MM.1S (cell line): ENCODE measurements around the gene TSHZ2.

Source experiments
- DNase-seq: peaks from one replicate; pipeline ENCODE4 v3.0.0-alpha.2; 2015
- H2AFZ ChIP-seq: fragments of 300-600 bp; sonication (generic); 2 replicates; pipeline ENCODE4 v1.6.0; 2016; ENCODE audit warnings: antibody characterized with exemption, low read length
- H3F3A ChIP-seq: fragments of 300-600 bp; sonication (generic); 2 replicates; pipeline ENCODE4 v1.6.1; 2016; ENCODE audit warnings: mild to moderate bottlenecking, antibody characterized with exemption, low read length, moderate library complexity, mixed read lengths; ENCODE audit not compliant: insufficient read depth
- H3K27ac ChIP-seq: fragments of 300-600 bp; sonication (generic); 2 replicates; pipeline ENCODE4 v1.5.1; 2016; ENCODE audit warnings: mild to moderate bottlenecking, low read length
- H3K27me3 ChIP-seq: fragments of 300-600 bp; sonication (generic); replicated peaks from 2 replicates; pipeline ENCODE4 v1.6.0; 2016; ENCODE audit warnings: low read length; ENCODE audit not compliant: insufficient read depth
- H3K36me3 ChIP-seq: fragments of 300-600 bp; sonication (generic); replicated peaks from 2 replicates; pipeline ENCODE4 v1.6.1; 2016; ENCODE audit warnings: mild to moderate bottlenecking, low read length, mixed read lengths; ENCODE audit not compliant: insufficient read depth
- H3K4me1 ChIP-seq: fragments of 300-600 bp; sonication (generic); 2 replicates; pipeline ENCODE4 v1.6.1; 2016; ENCODE audit warnings: low read length, mixed read lengths
- H3K4me2 ChIP-seq: fragments of 300-600 bp; sonication (generic); 2 replicates; pipeline ENCODE4 v1.6.0; 2016; ENCODE audit warnings: low read depth, low read length
- H3K4me3 ChIP-seq: fragments of 300-600 bp; sonication (generic); 2 replicates; pipeline ENCODE4 v1.5.1; 2016; ENCODE audit warnings: low read length, mixed read lengths
- H3K79me2 ChIP-seq: fragments of 300-600 bp; sonication (generic); 2 replicates; pipeline ENCODE4 v1.6.1; 2016; ENCODE audit warnings: mixed run types, low read length, mixed read lengths
- H3K9ac ChIP-seq: fragments of 300-600 bp; sonication (generic); 2 replicates; pipeline ENCODE4 v1.6.1; 2016; ENCODE audit warnings: low read length, mixed read lengths
- H3K9me2 ChIP-seq: fragments of 300-600 bp; sonication (generic); replicated peaks from 2 replicates; pipeline ENCODE4 v1.6.1; 2016; ENCODE audit warnings: mild to moderate bottlenecking, low read length, mixed read lengths; ENCODE audit not compliant: insufficient read depth
- H3K9me3 ChIP-seq: fragments of 300-600 bp; sonication (generic); replicated peaks from 2 replicates; pipeline ENCODE4 v1.6.1; 2016; ENCODE audit warnings: mild to moderate bottlenecking, low read length, mixed read lengths; ENCODE audit not compliant: insufficient read depth
- H4K20me1 ChIP-seq: fragments of 300-600 bp; sonication (generic); 2 replicates; pipeline ENCODE4 v1.6.1; 2016; ENCODE audit warnings: mild to moderate bottlenecking, low read length, moderate library complexity, mixed read lengths; ENCODE audit not compliant: insufficient read depth
- CTCF ChIP-seq: fragments of 300-600 bp; sonication (generic); IDR thresholded peaks from 2 replicates; pipeline ENCODE4 v1.5.1; 2016; ENCODE audit warnings: antibody characterized with exemption, low read length, mixed read lengths
- EZH2 ChIP-seq: fragments of 300-600 bp; sonication (generic); optimal IDR thresholded peaks from 2 replicates; pipeline ENCODE3; 2017; ENCODE audit warnings: low read depth, mild to moderate bottlenecking, antibody characterized with exemption, low read length, mixed read lengths
- EZH2phosphoT487 ChIP-seq: fragments of 300-600 bp; sonication (generic); IDR thresholded peaks from 2 replicates; pipeline ENCODE4 v1.6.1; 2018; ENCODE audit warnings: antibody characterized with exemption, low read length

Gene TSHZ2

GRCh38 chr20:53512076-53512475 is 539.9 kb downstream of the TSHZ2 start:
- no peak for DNase-seq
- no peak overlapping the region for H3K27ac ChIP-seq
- no peaks in the 10 kb centered on the region for H3K4me1 ChIP-seq
- no peaks in the 10 kb centered on the region for H3K79me2 ChIP-seq
- no peak overlapping the region for H3K4me3 ChIP-seq
- no peaks in the 10 kb centered on the region for H3K9me2 ChIP-seq
- no peaks in the 10 kb centered on the region for H3F3A ChIP-seq
- no peak for TF ChIP-seq CTCF
- TF ChIP-seq EZH2phosphoT487 = no peak
- TF ChIP-seq EZH2 = no peak
- H3K27me3 ChIP-seq = no peaks in the 10 kb centered on the region
- no peak overlapping the region for H3K9ac ChIP-seq
- H3K36me3 ChIP-seq = no peaks in the 10 kb centered on the region
- no peak overlapping the region for H2AFZ ChIP-seq
- no peak overlapping the region for H3K4me2 ChIP-seq
- H4K20me1 ChIP-seq = no peaks in the 10 kb centered on the region
- no peaks in the 10 kb centered on the region for H3K9me3 ChIP-seq

- no peak overlapping the region for H2AFZ ChIP-seq
- no peaks in the 10 kb centered on the region for H3K9me3 ChIP-seq
- no peaks in the 10 kb centered on the region for H4K20me1 ChIP-seq
- H3F3A ChIP-seq = no peaks in the 10 kb centered on the region
- no peaks in the 10 kb centered on the region for H3K4me1 ChIP-seq
- H3K27ac ChIP-seq = no peak overlapping the region
- no peaks in the 10 kb centered on the region for H3K9me2 ChIP-seq
- no peak for TF ChIP-seq EZH2
- TF ChIP-seq CTCF = no peak
- no peak for TF ChIP-seq EZH2phosphoT487
- DNase-seq = no peak
- H3K4me3 ChIP-seq = no peak overlapping the region
- no peak overlapping the region for H3K9ac ChIP-seq
- no peaks in the 10 kb centered on the region for H3K36me3 ChIP-seq
- H3K27me3 ChIP-seq = no peaks in the 10 kb centered on the region
- no peaks in the 10 kb centered on the region for H3K79me2 ChIP-seq
- H3K4me2 ChIP-seq = no peak overlapping the region
Measured at GRCh38 chr20:53513168-53513488, 541.0 kb downstream of the TSHZ2 start.

GRCh38 chr20:53513489-53514298 is 541.5 kb downstream of the TSHZ2 start:
- Histone ChIP-seq H3K4me3 (no peak overlapping the region), H3K9ac (no peak overlapping the region), H2AFZ (no peak overlapping the region), H3K27ac (no peak overlapping the region), H3K4me1 (no peaks in the 10 kb centered on the region), H3K79me2 (no peaks in the 10 kb centered on the region), H4K20me1 (no peaks in the 10 kb centered on the region), H3F3A (no peaks in the 10 kb centered on the region), H3K36me3 (no peaks in the 10 kb centered on the region), H3K9me3 (no peaks in the 10 kb centered on the region), H3K4me2 (no peak overlapping the region), H3K27me3 (no peaks in the 10 kb centered on the region), H3K9me2 (no peaks in the 10 kb centered on the region)
- TF ChIP-seq EZH2phosphoT487 (no peak), EZH2 (no peak), CTCF (no peak)
- DNase-seq = no peak
